Trophoblast cell (in vitro differentiated cells and primary cell): ENCODE measurements around the gene MBP.

Experiments
- DNase-seq, 2 donors: peaks; one replicate each; pipeline ENCODE4 v3.0.0-alpha.2; 2016
- H2AFZ ChIP-seq: 2 replicates; pipeline ENCODE4 v1.6.1; 2013; ENCODE audit warnings: low read length, moderate library complexity, mild to moderate bottlenecking; ENCODE audit not compliant: insufficient read depth, poor library complexity
- H2AK5ac ChIP-seq: 2 replicates; pipeline ENCODE4 v1.6.1; 2013; ENCODE audit warnings: mild to moderate bottlenecking, low read length
- H2BK120ac ChIP-seq: 2 replicates; pipeline ENCODE4 v1.6.1; 2013; ENCODE audit warnings: low read length, mild to moderate bottlenecking, moderate library complexity; ENCODE audit not compliant: insufficient read depth, poor library complexity
- H2BK12ac ChIP-seq: 2 replicates; pipeline ENCODE4 v1.6.1; 2013; ENCODE audit warnings: mild to moderate bottlenecking, low read length, moderate library complexity
- H2BK5ac ChIP-seq: 2 replicates; pipeline ENCODE4 v1.6.1; 2013; ENCODE audit warnings: low read length, low read depth, moderate library complexity, mild to moderate bottlenecking; ENCODE audit not compliant: poor library complexity
- H3K14ac ChIP-seq: 2 replicates; pipeline ENCODE4 v1.6.1; 2013; ENCODE audit warnings: mild to moderate bottlenecking, low read length
- H3K18ac ChIP-seq: 2 replicates; pipeline ENCODE4 v1.6.1; 2013; ENCODE audit warnings: mild to moderate bottlenecking, low read length
- H3K23ac ChIP-seq: 2 replicates; pipeline ENCODE4 v1.6.1; 2013; ENCODE audit warnings: low read length
- H3K27ac ChIP-seq: 2 replicates; pipeline ENCODE4 v1.5.1; 2013; ENCODE audit warnings: low read depth, mild to moderate bottlenecking, inconsistent platforms, low read length, moderate library complexity
- H3K27me3 ChIP-seq: 2 replicates; pipeline ENCODE4 v1.6.1; 2013; ENCODE audit warnings: inconsistent platforms, mild to moderate bottlenecking, low read length, moderate library complexity; ENCODE audit not compliant: insufficient read depth
- H3K36me3 ChIP-seq, 2 experiments: 1 replicate in 1 of 2; 2 replicates in 1 of 2; pipeline ENCODE4 v1.6.1; 2013; ENCODE audit warnings: low read length in 2 of 2, mild to moderate bottlenecking in 2 of 2, moderate library complexity in 1 of 2; ENCODE audit not compliant: insufficient read depth in 2 of 2, control insufficient read depth in 1 of 2
- H3K4ac ChIP-seq: 2 replicates; pipeline ENCODE4 v1.6.1; 2013; ENCODE audit warnings: low read depth, mild to moderate bottlenecking, low read length, moderate library complexity
- H3K4me1 ChIP-seq, 2 experiments: 1 replicate in 1 of 2; 2 replicates in 1 of 2; pipeline ENCODE4 v1.6.1; 2013; ENCODE audit warnings: low read length in 2 of 2, mild to moderate bottlenecking in 2 of 2, moderate library complexity in 1 of 2; ENCODE audit not compliant: insufficient read depth in 2 of 2, control insufficient read depth in 1 of 2
- H3K4me2 ChIP-seq: 2 replicates; pipeline ENCODE4 v1.6.1; 2013; ENCODE audit warnings: inconsistent platforms, mild to moderate bottlenecking, low read length, moderate library complexity
- H3K4me3 ChIP-seq: 2 replicates; pipeline ENCODE4 v1.5.1; 2013; ENCODE audit warnings: mild to moderate bottlenecking, low read depth, low read length, inconsistent platforms
- H3K79me1 ChIP-seq: one replicate; pipeline ENCODE4 v1.6.1; 2013; ENCODE audit warnings: low read length
- H3K79me2 ChIP-seq: 2 replicates; pipeline ENCODE4 v1.6.1; 2013; ENCODE audit warnings: low read length, mild to moderate bottlenecking; ENCODE audit not compliant: control insufficient read depth, insufficient read depth, poor library complexity
- H3K9ac ChIP-seq: 2 replicates; pipeline ENCODE4 v1.6.1; 2013; ENCODE audit warnings: mild to moderate bottlenecking, low read length
- H3K9me3 ChIP-seq: 2 replicates; pipeline ENCODE4 v1.6.1; 2013; ENCODE audit warnings: low read depth, mild to moderate bottlenecking, control low read depth, inconsistent platforms, low read length; ENCODE audit not compliant: insufficient read depth
- H4K12ac ChIP-seq: 2 replicates; pipeline ENCODE4 v1.6.1; 2013; ENCODE audit warnings: low read depth, mild to moderate bottlenecking, low read length, moderate library complexity
- H4K8ac ChIP-seq: 2 replicates; pipeline ENCODE4 v1.6.1; 2013; ENCODE audit warnings: low read depth, mild to moderate bottlenecking, low read length, moderate library complexity
- H4K91ac ChIP-seq: one replicate; pipeline ENCODE4 v1.6.1; 2013; ENCODE audit warnings: low read depth, mild to moderate bottlenecking, low read length, moderate library complexity
- WGBS: extraction: QIAGEN DNeasy Blood & Tissue Kit; methylation state at CpG from one replicate; pipeline ENCODE4 v1.1.7; 2013; ENCODE audit warnings: missing lambda C conversion rate; ENCODE audit not compliant: insufficient read length, insufficient coverage; ENCODE audit errors: extremely low coverage; 5-methylcytosine and 5-hydroxymethylcytosine counted together

MBP gene

DNA sequence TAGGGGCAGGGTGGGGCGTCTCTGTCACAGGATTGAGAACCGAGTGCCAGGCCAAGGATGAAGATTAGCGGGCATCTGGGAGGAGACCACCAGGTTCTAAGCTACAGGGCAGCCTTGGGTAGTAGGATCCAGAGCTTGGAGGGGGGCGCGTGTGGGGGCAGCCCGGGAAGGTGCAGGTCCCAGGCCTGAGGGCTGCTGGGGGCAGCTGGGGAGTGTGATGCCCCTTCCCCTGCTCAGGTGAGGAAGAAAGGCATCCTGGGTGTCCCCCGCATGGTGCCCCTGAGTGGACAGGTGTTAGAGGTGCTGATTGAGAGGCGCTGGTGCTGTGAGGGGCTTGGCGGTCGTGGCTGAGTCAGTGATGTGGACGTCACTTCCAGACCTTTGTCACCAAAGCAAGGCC lies 33.9 kb upstream of the MBP start:
- no CpG with 5 or more reads among the region's 11 CpGs for WGBS
- no peak overlapping the region for H3K18ac ChIP-seq
- H3K27me3 ChIP-seq, result no peaks in the 10 kb centered on the region
- peaks cover 0 to 8% of the 10 kb centered on the region in 2 experiments for H3K4me1 ChIP-seq
- no peak overlapping the region for H4K12ac ChIP-seq
- no peak overlapping the region for H2AFZ ChIP-seq
- H2BK120ac ChIP-seq, result no peak overlapping the region
- no peak overlapping the region for H3K4me3 ChIP-seq
- no peaks in the 10 kb centered on the region for H3K36me3 ChIP-seq
- H3K9ac ChIP-seq, result no peak overlapping the region
- H3K4ac ChIP-seq, result no peak overlapping the region
- H2BK5ac ChIP-seq, result no peak overlapping the region
- no peak for DNase-seq
- no peak overlapping the region for H4K8ac ChIP-seq
- no peak overlapping the region for H2AK5ac ChIP-seq
- H3K27ac ChIP-seq, result no peak overlapping the region
- H2BK12ac ChIP-seq, result no peak overlapping the region
- H3K14ac ChIP-seq, result no peak overlapping the region
- no peaks in the 10 kb centered on the region for H3K79me2 ChIP-seq
- no peak overlapping the region for H4K91ac ChIP-seq
- no peaks in the 10 kb centered on the region for H3K79me1 ChIP-seq
- no peak overlapping the region for H3K23ac ChIP-seq
- no peak overlapping the region for H3K4me2 ChIP-seq
- H3K9me3 ChIP-seq, result no peaks in the 10 kb centered on the region

DNA sequence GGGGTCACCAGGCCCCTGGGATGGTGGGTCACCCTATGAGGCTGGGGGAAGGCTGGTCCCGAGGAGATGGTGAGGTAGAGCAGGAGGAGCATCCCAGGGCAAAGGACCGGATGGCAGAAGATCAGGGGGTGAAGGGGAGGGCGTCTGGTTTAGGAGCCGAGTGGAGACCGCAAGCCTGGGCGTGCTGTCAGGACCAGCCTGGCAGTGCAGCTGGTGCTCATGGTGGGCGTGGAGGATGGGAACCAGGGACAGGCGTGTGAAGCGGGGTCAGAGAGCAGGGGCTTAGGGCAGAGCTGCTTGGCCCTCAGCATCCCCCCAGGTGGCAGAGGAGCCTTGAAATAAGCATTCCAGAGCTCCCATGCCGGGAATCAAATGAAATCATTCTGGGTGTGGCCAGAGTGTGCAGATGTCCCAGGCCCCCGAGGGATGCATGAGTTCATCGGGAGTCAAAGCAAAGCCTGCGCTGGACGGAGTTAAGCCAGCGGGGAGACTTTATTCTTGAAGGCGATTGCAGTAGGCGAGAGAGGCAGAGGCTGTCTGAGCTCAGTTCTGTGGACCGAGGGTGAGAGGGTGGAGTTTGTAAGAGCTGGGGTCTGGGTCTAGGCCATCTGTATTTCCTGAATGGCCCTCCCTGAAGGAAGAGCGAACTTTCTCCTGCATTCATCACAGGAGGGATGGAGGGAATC lies 33.1 kb upstream of the MBP start:
- no peaks in the 10 kb centered on the region for H3K79me2 ChIP-seq
- no peak overlapping the region for H4K8ac ChIP-seq
- H3K27me3 ChIP-seq, result no peaks in the 10 kb centered on the region
- no peak overlapping the region for H3K4me2 ChIP-seq
- DNase-seq, result no peak
- no peak overlapping the region for H4K12ac ChIP-seq
- H3K14ac ChIP-seq, result no peak overlapping the region
- H3K36me3 ChIP-seq, result no peaks in the 10 kb centered on the region
- H3K9me3 ChIP-seq, result no peaks in the 10 kb centered on the region
- H3K4ac ChIP-seq, result no peak overlapping the region
- H3K9ac ChIP-seq, result no peak overlapping the region
- no peak overlapping the region for H3K27ac ChIP-seq
- H2BK12ac ChIP-seq, result no peak overlapping the region
- no peak overlapping the region for H2BK5ac ChIP-seq
- H3K4me3 ChIP-seq, result no peak overlapping the region
- H3K23ac ChIP-seq, result no peak overlapping the region
- H2AFZ ChIP-seq, result no peak overlapping the region
- no peak overlapping the region for H2AK5ac ChIP-seq
- H3K4me1 ChIP-seq, result peaks cover 0 to 8% of the 10 kb centered on the region in 2 experiments
- no peak overlapping the region for H2BK120ac ChIP-seq
- no CpG with 5 or more reads among the region's 19 CpGs for WGBS
- H3K18ac ChIP-seq, result no peak overlapping the region
- H4K91ac ChIP-seq, result no peak overlapping the region
- no peaks in the 10 kb centered on the region for H3K79me1 ChIP-seq

DNA sequence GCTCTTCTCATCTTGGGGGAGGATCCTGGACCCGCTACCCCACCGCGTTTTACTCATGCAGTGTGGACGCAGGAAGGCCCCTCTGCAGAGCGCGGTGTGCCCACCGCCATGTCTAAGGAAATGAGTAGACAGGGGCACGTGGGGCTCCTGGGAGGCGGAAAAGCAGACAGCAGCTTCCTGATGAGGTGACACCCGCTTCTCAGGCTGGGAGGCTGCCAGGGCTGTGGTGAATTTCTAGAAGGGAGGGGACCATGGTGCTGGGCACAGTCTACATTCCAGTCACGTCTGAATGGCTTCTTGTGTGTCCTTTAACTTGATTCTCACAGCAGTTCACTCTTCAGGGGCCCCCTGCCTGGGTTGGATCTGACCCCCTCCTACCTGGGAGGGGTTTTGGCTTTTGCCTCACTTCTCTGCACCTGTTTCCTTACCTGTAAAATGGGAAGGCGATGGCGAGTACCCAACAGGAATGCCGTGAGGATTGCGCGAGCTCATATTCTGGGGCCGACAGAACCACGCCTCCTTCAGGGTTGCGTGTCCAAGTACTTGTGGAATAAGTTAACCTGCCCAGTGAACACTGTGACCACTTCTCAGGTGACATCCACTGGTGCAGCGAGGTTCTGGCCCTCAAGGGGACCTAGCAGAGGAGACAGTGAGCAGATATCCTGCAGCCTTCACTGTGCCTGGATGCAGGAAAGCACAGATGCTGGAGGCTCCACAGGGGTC lies 32.3 kb upstream of the MBP start:
- DNase-seq, result no peak

DNA sequence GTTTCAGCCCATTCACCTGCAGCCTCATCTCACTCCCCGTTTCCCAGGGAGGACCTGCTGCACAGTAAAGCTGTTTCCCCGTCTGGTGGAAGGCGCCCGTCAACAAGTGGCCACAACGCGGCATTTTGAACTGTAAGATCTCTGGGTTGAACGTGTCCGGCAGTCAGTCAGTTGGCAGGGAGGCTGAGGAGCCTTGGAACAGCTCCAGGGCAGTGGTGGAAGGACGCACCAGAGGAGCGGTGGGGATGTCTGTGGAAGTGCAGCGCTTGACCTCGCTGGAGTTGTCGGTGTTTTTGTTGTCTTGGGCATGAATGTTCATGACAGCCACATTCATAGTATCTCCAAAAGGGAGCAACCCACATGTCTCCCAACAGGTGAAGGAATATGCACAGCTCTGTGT lies 31.4 kb upstream of the MBP start:
- no CpG with 5 or more reads among the region's 13 CpGs for WGBS
- H2AK5ac ChIP-seq, result no peak overlapping the region
- H4K12ac ChIP-seq, result no peak overlapping the region

More for the DNA sequence above, 32.3 kb upstream of the MBP start:
- no peak overlapping the region for H2BK120ac ChIP-seq
- no peaks in the 10 kb centered on the region for H3K9me3 ChIP-seq
- no peak overlapping the region for H4K91ac ChIP-seq
- no peaks in the 10 kb centered on the region for H3K79me1 ChIP-seq
- H3K14ac ChIP-seq, result no peak overlapping the region
- no peak overlapping the region for H2AFZ ChIP-seq
- H3K79me2 ChIP-seq, result no peaks in the 10 kb centered on the region
- H4K8ac ChIP-seq, result no peak overlapping the region
- H3K4me2 ChIP-seq, result no peak overlapping the region
- H2AK5ac ChIP-seq, result no peak overlapping the region
- H3K18ac ChIP-seq, result no peak overlapping the region
- H3K27ac ChIP-seq, result no peak overlapping the region
- no CpG with 5 or more reads among the region's 20 CpGs for WGBS
- no peak overlapping the region for H2BK12ac ChIP-seq
- no peaks in the 10 kb centered on the region for H3K36me3 ChIP-seq
- no peak overlapping the region for H3K23ac ChIP-seq
- H3K27me3 ChIP-seq, result no peaks in the 10 kb centered on the region
- peaks cover 0 to 8% of the 10 kb centered on the region in 2 experiments for H3K4me1 ChIP-seq
- H2BK5ac ChIP-seq, result no peak overlapping the region
- no peak overlapping the region for H4K12ac ChIP-seq
- H3K4me3 ChIP-seq, result no peak overlapping the region
- no peak overlapping the region for H3K9ac ChIP-seq
- no peak overlapping the region for H3K4ac ChIP-seq

More for the DNA sequence above, 31.4 kb upstream of the MBP start:
- no peaks in the 10 kb centered on the region for H3K36me3 ChIP-seq
- H3K9me3 ChIP-seq, result no peaks in the 10 kb centered on the region
- H2BK120ac ChIP-seq, result no peak overlapping the region
- no peak overlapping the region for H3K27ac ChIP-seq
- H3K79me1 ChIP-seq, result no peaks in the 10 kb centered on the region
- no peak overlapping the region for H4K8ac ChIP-seq
- H3K14ac ChIP-seq, result no peak overlapping the region
- no peak overlapping the region for H2BK5ac ChIP-seq
- H3K4ac ChIP-seq, result no peak overlapping the region
- no peak overlapping the region for H3K4me2 ChIP-seq
- DNase-seq, result no peak
- H2AFZ ChIP-seq, result no peak overlapping the region
- no peak overlapping the region for H3K9ac ChIP-seq
- H3K79me2 ChIP-seq, result no peaks in the 10 kb centered on the region
- H3K4me3 ChIP-seq, result no peak overlapping the region
- no peak overlapping the region for H4K91ac ChIP-seq
- no peaks in the 10 kb centered on the region for H3K27me3 ChIP-seq
- no peak overlapping the region for H3K23ac ChIP-seq
- peaks cover 0 to 8% of the 10 kb centered on the region in 2 experiments for H3K4me1 ChIP-seq
- no peak overlapping the region for H2BK12ac ChIP-seq
- H3K18ac ChIP-seq, result no peak overlapping the region
